K562 (cell line): ENCODE data around the gene SLC25A1. TPM values are rescaled to one million over a fixed set of nuclear protein-coding genes. Genes with fewer than 3 reads are reported as not detected.

Experiments
- ARID4B ChIP-seq: sonication (generic); formaldehyde crosslinking; IDR thresholded peaks from 2 replicates; pipeline ENCODE4 v1.8.0; 2022; ENCODE audit warnings: mild to moderate bottlenecking, missing genetic modification reagents
- BRF2 ChIP-seq: IDR thresholded peaks from 3 replicates; pipeline ENCODE4 v1.6.1; 2011; ENCODE audit warnings: borderline replicate concordance, mild to moderate bottlenecking; ENCODE audit not compliant: insufficient read length, insufficient read depth
- GMEB1 ChIP-seq: fragments of 250-450 bp; sonication (Bioruptor Pico); IDR thresholded peaks from 2 replicates; pipeline ENCODE4 v1.4.0; 2020; ENCODE audit warnings: mild to moderate bottlenecking
- HSF4 ChIP-seq: fragments of 250-450 bp; sonication (Bioruptor Pico); IDR thresholded peaks from 2 replicates; pipeline ENCODE4 v2.1.2; 2022; ENCODE audit warnings: mild to moderate bottlenecking, moderate library complexity, borderline replicate concordance
- NR0B1 ChIP-seq: fragments of 450-650 bp; IDR thresholded peaks from one replicate; pipeline ENCODE4 v1.6.1; 2018; ENCODE audit warnings: mild to moderate bottlenecking, moderate library complexity; ENCODE audit not compliant: partially characterized antibody
- SAP30 ChIP-seq: fragments of 200-600 bp; sonication (generic); IDR thresholded peaks from 2 replicates; pipeline ENCODE4 v1.6.1; 2012; ENCODE audit warnings: borderline replicate concordance, low read depth, mild to moderate bottlenecking, moderate library complexity, low read length, control low read depth, inconsistent platforms; ENCODE audit not compliant: insufficient read depth, poor library complexity, severe bottlenecking
- polyA plus RNA-seq, 8 experiments: library from polyadenylated mRNA; depleted of rRNA in 4 of 8; stranded (reverse) in 5 of 8; unstranded in 3 of 8; fragments of >200 nt; fragmentation: Nextera tagmentation in 2 of 8; fragmentation: Illumina TruSeq in 1 of 8; extraction: Ambion mirVana in 2 of 8; extraction: Trizol in 1 of 8; gene quantifications; 2 replicates each; pipeline versions ENCODE4 v1.2.1 to v1.2.3, GENCODE V29; 2011 to 2014; ENCODE audit warnings: inconsistent platforms in 1 of 8, missing spikeins in 1 of 8
- total RNA-seq, 7 experiments: library from RNA; depleted of rRNA in 6 of 7; stranded (reverse); fragments of >200 nt in 6 of 7; fragmentation: Illumina TruSeq in 2 of 7; extraction: Trizol in 2 of 7; gene quantifications; 2 replicates each; pipeline versions ENCODE4 v1.2.1 to v1.2.3, GENCODE V29; 2011 to 2021; ENCODE audit warnings: low replicate concordance in 1 of 7

Gene SLC25A1
- total and polyA plus RNA-seq, 9 of the 15 experiments (the other 6 are each of a cell fraction or from before 2014, with no cell fraction given), result 11.0 to 408 (median 110) TPM

GRCh38 chr22:19178065-19178656, 375 bp downstream of the SLC25A1 start (continued):
- TF ChIP-seq SAP30 (peak; percentile 99), GMEB1 (peak; percentile 52; the same call in 1 of the 2 replicates), NR0B1 (no peak), BRF2 (no peak), HSF4 (CRISPR knock-in tag) (no peak), ARID4B (CRISPR knock-in tag) (no peak)
